Parathyroid adenoma (tissue), 2 donors: ENCODE results near the gene ACOT13.

Source experiments
- H2AFZ ChIP-seq: fragments of 300-600 bp; sonication (generic); one replicate; pipeline ENCODE4 v1.7.0; 2017; ENCODE audit warnings: antibody characterized with exemption, mild to moderate bottlenecking
- H3K27ac ChIP-seq: fragments of 300-600 bp; sonication (generic); one replicate; pipeline ENCODE4 v1.7.0; 2017
- H3K27me3 ChIP-seq: fragments of 300-600 bp; sonication (generic); one replicate; pipeline ENCODE4 v1.7.0; 2017; ENCODE audit warnings: low read length; ENCODE audit not compliant: control insufficient read depth, insufficient read depth
- H3K36me3 ChIP-seq: fragments of 300-600 bp; sonication (generic); one replicate; pipeline ENCODE4 v1.7.0; 2017; ENCODE audit warnings: low read length; ENCODE audit not compliant: control insufficient read depth, insufficient read depth
- H3K4me1 ChIP-seq: fragments of 300-600 bp; sonication (generic); one replicate; pipeline ENCODE4 v1.7.0; 2017; ENCODE audit warnings: control low read depth
- H3K4me2 ChIP-seq: fragments of 300-600 bp; sonication (generic); one replicate; pipeline ENCODE4 v1.7.0; 2017; ENCODE audit warnings: low read length
- H3K4me3 ChIP-seq: fragments of 300-600 bp; sonication (generic); one replicate; pipeline ENCODE4 v1.7.0; 2017; ENCODE audit warnings: low read depth, low read length
- H3K79me2 ChIP-seq: fragments of 300-600 bp; sonication (generic); one replicate; pipeline ENCODE4 v1.7.0; 2017; ENCODE audit warnings: control low read depth
- H3K9ac ChIP-seq: fragments of 300-600 bp; sonication (generic); one replicate; pipeline ENCODE4 v1.7.0; 2017; ENCODE audit warnings: mild to moderate bottlenecking
- H3K9me3 ChIP-seq: fragments of 300-600 bp; sonication (generic); one replicate; pipeline ENCODE4 v1.7.0; 2017; ENCODE audit warnings: low read length; ENCODE audit not compliant: control insufficient read depth
- TF ChIP-seq, protein P1 (sequence below): fragments of 300-600 bp; sonication (generic); IDR thresholded peaks from one replicate; pipeline ENCODE4 v1.7.0; 2017; ENCODE audit warnings: antibody characterized with exemption, mild to moderate bottlenecking
- donor health status: primary hyperparathyroidism.

Gene ACOT13

GRCh38 chr6:24649691-24650090 is 17.2 kb upstream of the ACOT13 start:
- no peak overlapping the region for H3K9ac ChIP-seq
- no peaks in the 10 kb centered on the region for H3K79me2 ChIP-seq
- no peaks in the 10 kb centered on the region for H3K4me1 ChIP-seq
- H3K4me2 ChIP-seq = no peak overlapping the region
- H3K27me3 ChIP-seq = no peaks in the 10 kb centered on the region
- TF ChIP-seq, protein P1, sequence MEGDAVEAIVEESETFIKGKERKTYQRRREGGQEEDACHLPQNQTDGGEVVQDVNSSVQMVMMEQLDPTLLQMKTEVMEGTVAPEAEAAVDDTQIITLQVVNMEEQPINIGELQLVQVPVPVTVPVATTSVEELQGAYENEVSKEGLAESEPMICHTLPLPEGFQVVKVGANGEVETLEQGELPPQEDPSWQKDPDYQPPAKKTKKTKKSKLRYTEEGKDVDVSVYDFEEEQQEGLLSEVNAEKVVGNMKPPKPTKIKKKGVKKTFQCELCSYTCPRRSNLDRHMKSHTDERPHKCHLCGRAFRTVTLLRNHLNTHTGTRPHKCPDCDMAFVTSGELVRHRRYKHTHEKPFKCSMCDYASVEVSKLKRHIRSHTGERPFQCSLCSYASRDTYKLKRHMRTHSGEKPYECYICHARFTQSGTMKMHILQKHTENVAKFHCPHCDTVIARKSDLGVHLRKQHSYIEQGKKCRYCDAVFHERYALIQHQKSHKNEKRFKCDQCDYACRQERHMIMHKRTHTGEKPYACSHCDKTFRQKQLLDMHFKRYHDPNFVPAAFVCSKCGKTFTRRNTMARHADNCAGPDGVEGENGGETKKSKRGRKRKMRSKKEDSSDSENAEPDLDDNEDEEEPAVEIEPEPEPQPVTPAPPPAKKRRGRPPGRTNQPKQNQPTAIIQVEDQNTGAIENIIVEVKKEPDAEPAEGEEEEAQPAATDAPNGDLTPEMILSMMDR = no peak
- H3K36me3 ChIP-seq = no peaks in the 10 kb centered on the region
- H2AFZ ChIP-seq = no peak overlapping the region
- H3K9me3 ChIP-seq = no peaks in the 10 kb centered on the region
- no peak overlapping the region for H3K4me3 ChIP-seq
- no peak overlapping the region for H3K27ac ChIP-seq

DNA sequence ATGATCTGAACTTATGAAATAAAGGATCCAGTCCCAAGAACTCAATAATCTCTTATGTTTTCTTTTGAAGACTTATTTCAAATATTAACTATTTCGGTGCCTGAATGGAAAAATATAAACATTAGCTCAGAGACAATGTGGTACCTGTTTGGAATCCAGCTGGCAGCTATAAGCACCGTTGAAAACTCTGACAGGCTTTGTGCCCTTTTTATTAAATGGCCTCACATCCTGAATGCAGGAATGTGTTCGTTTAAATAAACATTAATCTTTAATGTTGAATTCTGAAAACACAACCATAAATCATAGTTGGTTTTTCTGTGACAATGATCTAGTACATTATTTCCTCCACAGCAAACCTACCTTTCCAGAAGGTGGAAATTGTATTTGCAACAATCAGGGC is 16.5 kb upstream of the ACOT13 start:
- no peaks in the 10 kb centered on the region for H3K27me3 ChIP-seq
- TF ChIP-seq, protein P1 = no peak
- no peaks in the 10 kb centered on the region for H3K9me3 ChIP-seq
- no peak overlapping the region for H2AFZ ChIP-seq
- H3K79me2 ChIP-seq = no peaks in the 10 kb centered on the region
- H3K4me3 ChIP-seq = no peak overlapping the region
- no peaks in the 10 kb centered on the region for H3K36me3 ChIP-seq
- H3K4me1 ChIP-seq = no peaks in the 10 kb centered on the region
- H3K4me2 ChIP-seq = no peak overlapping the region
- H3K9ac ChIP-seq = no peak overlapping the region
- H3K27ac ChIP-seq = no peak overlapping the region

DNA sequence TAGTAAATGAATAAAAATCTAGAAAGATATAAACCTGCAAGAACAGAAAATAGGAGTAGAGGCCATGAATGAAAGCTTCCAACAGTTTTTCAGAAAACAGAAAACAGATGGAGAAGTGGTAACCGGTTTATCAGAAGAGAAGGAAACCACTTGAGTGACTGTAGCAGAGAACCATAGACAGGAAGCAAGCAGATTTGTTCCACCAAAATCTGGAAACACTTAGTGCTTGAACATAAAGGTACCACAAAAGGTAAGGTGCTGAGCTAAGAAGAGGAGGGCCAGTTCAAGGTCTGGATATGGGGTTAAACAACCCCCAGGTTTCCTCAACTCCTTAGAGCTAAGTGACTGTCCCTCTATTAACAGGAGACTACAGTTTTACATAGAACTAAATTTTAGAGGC is 11.7 kb upstream of the ACOT13 start:
- Histone ChIP-seq H3K9me3 (no peaks in the 10 kb centered on the region), H3K9ac (no peak overlapping the region), H2AFZ (no peak overlapping the region), H3K27ac (no peak overlapping the region), H3K4me3 (no peak overlapping the region), H3K4me1 (no peaks in the 10 kb centered on the region), H3K4me2 (no peak overlapping the region), H3K79me2 (peaks cover 4% of the 10 kb centered on the region), H3K27me3 (no peaks in the 10 kb centered on the region), H3K36me3 (no peaks in the 10 kb centered on the region)
- TF ChIP-seq, protein P1 = no peak

- H3K79me2 ChIP-seq = peaks cover 4% of the 10 kb centered on the region
- H3K4me1 ChIP-seq = no peaks in the 10 kb centered on the region
- no peak overlapping the region for H2AFZ ChIP-seq
- no peaks in the 10 kb centered on the region for H3K27me3 ChIP-seq
- H3K4me2 ChIP-seq = no peak overlapping the region
- H3K9ac ChIP-seq = no peak overlapping the region
- no peaks in the 10 kb centered on the region for H3K9me3 ChIP-seq
- H3K4me3 ChIP-seq = no peak overlapping the region
- H3K27ac ChIP-seq = no peak overlapping the region
- H3K36me3 ChIP-seq = no peaks in the 10 kb centered on the region
- TF ChIP-seq, protein P1 = no peak
Measured at GRCh38 chr6:24658573-24659560, 8.0 kb upstream of the ACOT13 start.

DNA sequence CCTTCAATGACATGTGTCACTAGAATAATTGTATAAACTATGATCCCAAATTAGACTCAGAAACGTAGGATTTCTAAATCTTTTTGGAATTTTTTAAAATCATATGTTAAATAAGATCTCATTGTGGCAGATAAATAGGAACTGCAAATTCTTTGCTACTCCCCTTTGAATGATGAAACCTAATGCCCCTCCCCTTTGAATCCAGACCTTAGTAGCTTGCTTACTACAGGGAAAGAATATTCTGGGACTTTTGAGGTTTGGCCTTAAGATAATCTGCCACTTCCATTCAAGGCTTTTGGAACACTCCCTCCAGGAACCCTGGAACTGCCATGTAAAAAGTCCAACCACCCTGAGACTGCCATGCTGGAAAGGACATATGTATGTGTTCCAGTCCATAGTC is 7.3 kb upstream of the ACOT13 start:
- no peaks in the 10 kb centered on the region for H3K36me3 ChIP-seq
- H3K4me1 ChIP-seq = no peaks in the 10 kb centered on the region
- H3K9ac ChIP-seq = no peak overlapping the region
- TF ChIP-seq, protein P1 = no peak
- no peaks in the 10 kb centered on the region for H3K9me3 ChIP-seq
- H3K4me3 ChIP-seq = no peak overlapping the region
- peaks cover 6% of the 10 kb centered on the region for H3K79me2 ChIP-seq
- no peak overlapping the region for H3K27ac ChIP-seq
- H3K27me3 ChIP-seq = no peaks in the 10 kb centered on the region
- no peak overlapping the region for H3K4me2 ChIP-seq
- no peak overlapping the region for H2AFZ ChIP-seq
